CD14-positive monocyte (primary cell): Measurements from ENCODE around the gene SELENOF. TPM values are rescaled to one million over a fixed set of nuclear protein-coding genes. Genes with fewer than 3 reads are reported as not detected.
"Not testable (repeated sequence)": the region's sequence is repeated elsewhere in the genome, so short reads cannot be mapped to it uniquely, and the experiment has no call there.

Experiments
- DNase-seq, 3 donors: peaks; one replicate each; pipeline ENCODE4 v3.0.0-alpha.2; 2011 to 2022
- H2AFZ ChIP-seq: 2 replicates; pipeline ENCODE4 v1.6.0; 2012; ENCODE audit warnings: mild to moderate bottlenecking, low read depth, low read length, inconsistent platforms; ENCODE audit not compliant: insufficient read depth, poor library complexity, severe bottlenecking
- H3K27ac ChIP-seq, 2 donors: 1 replicate in 1 of 2; 2 replicates in 1 of 2; pipeline ENCODE4 v1.5.1; 2012 to 2013; ENCODE audit warnings: low read length in 2 of 2, control low read depth in 1 of 2, inconsistent platforms in 1 of 2, low read depth in 1 of 2, mild to moderate bottlenecking in 1 of 2
- H3K27me3 ChIP-seq, 2 donors: one replicate each; pipeline versions ENCODE4 v1.6.0 to v1.6.1; 2011 to 2013; ENCODE audit warnings: low read length in 2 of 2; ENCODE audit not compliant: control insufficient read depth in 2 of 2, insufficient read depth in 2 of 2
- H3K36me3 ChIP-seq, 2 donors: replicated peaks in 1 of 2; 1 replicate in 1 of 2; 2 replicates in 1 of 2; pipeline versions ENCODE4 v1.5.1 to v1.6.1; 2012 to 2013; ENCODE audit warnings: low read length in 2 of 2, control low read depth in 1 of 2, inconsistent platforms in 1 of 2, mild to moderate bottlenecking in 1 of 2; ENCODE audit not compliant: insufficient read depth in 2 of 2, control insufficient read depth in 1 of 2
- H3K4me1 ChIP-seq, 2 donors: 1 replicate in 1 of 2; 2 replicates in 1 of 2; pipeline versions ENCODE4 v1.5.1 to v1.6.1; 2012 to 2013; ENCODE audit warnings: low read length in 2 of 2, control low read depth in 1 of 2, inconsistent platforms in 1 of 2, mild to moderate bottlenecking in 1 of 2, moderate library complexity in 1 of 2; ENCODE audit not compliant: insufficient read depth in 2 of 2, control insufficient read depth in 1 of 2
- H3K4me2 ChIP-seq: replicated peaks from 2 replicates; pipeline ENCODE3; 2012; ENCODE audit warnings: low read length, moderate library complexity, mild to moderate bottlenecking; ENCODE audit not compliant: poor library complexity, severe bottlenecking; ENCODE audit errors: extremely low read depth
- H3K4me3 ChIP-seq, 3 experiments: fragments of 200-600 bp in 1 of 3; sonication (generic) in 1 of 3; replicated peaks in 1 of 3; 1 replicate in 2 of 3; 2 replicates in 1 of 3; pipeline ENCODE4 v1.5.1; 2011 to 2013; ENCODE audit warnings: low read length in 3 of 3, mild to moderate bottlenecking in 3 of 3, control low read depth in 2 of 3, low read depth in 2 of 3, inconsistent platforms in 1 of 3, moderate library complexity in 1 of 3
- H3K79me2 ChIP-seq: 2 replicates; pipeline ENCODE4 v1.6.0; 2012; ENCODE audit warnings: mild to moderate bottlenecking, control low read depth, inconsistent platforms, low read length, moderate library complexity; ENCODE audit not compliant: insufficient read depth
- H3K9ac ChIP-seq: 2 replicates; pipeline ENCODE4 v1.6.0; 2017; ENCODE audit warnings: low read length, mild to moderate bottlenecking; ENCODE audit not compliant: insufficient read depth, poor library complexity, severe bottlenecking
- H3K9me3 ChIP-seq, 2 donors: replicated peaks in 1 of 2; 1 replicate in 1 of 2; 2 replicates in 1 of 2; pipeline versions ENCODE4 v1.5.1 to v1.6.1; 2012 to 2013; ENCODE audit warnings: low read length in 2 of 2, control low read depth in 1 of 2; ENCODE audit not compliant: control insufficient read depth in 1 of 2, insufficient read depth in 1 of 2
- H4K20me1 ChIP-seq: 2 replicates; pipeline ENCODE4 v1.6.0; 2012; ENCODE audit warnings: mild to moderate bottlenecking, low read length, control low read depth, moderate library complexity; ENCODE audit not compliant: insufficient read depth
- H3K27ac Mint-ChIP-seq, 7 donors: one replicate each; pipeline ENCODE4 v1.8.0; 2020; ENCODE audit warnings: mild to moderate bottlenecking in 7 of 7, mixed read lengths in 7 of 7, moderate library complexity in 6 of 7, inconsistent platforms in 2 of 7
- H3K27me3 Mint-ChIP-seq, 3 donors: one replicate each; pipeline ENCODE4 v1.8.0; 2021 to 2022; ENCODE audit warnings: low read depth in 3 of 3, mild to moderate bottlenecking in 3 of 3, mixed read lengths in 3 of 3, moderate library complexity in 3 of 3, inconsistent platforms in 1 of 3
- H3K36me3 Mint-ChIP-seq, 2 donors: one replicate each; pipeline ENCODE4 v1.8.0; 2020; ENCODE audit warnings: mixed read lengths in 2 of 2, inconsistent platforms in 1 of 2, mild to moderate bottlenecking in 1 of 2
- H3K4me1 Mint-ChIP-seq: one replicate; pipeline ENCODE4 v1.8.0; 2020; ENCODE audit warnings: mild to moderate bottlenecking, mixed read lengths
- H3K4me3 Mint-ChIP-seq, 2 donors: one replicate each; pipeline ENCODE4 v1.8.0; 2020; ENCODE audit warnings: mild to moderate bottlenecking in 2 of 2, mixed read lengths in 2 of 2, moderate library complexity in 1 of 2
- H3K9me3 Mint-ChIP-seq, 7 donors: one replicate each; pipeline ENCODE4 v1.8.0; 2020 to 2022; ENCODE audit warnings: mixed read lengths in 7 of 7, mild to moderate bottlenecking in 6 of 7, moderate library complexity in 6 of 7, inconsistent platforms in 2 of 7
- CTCF ChIP-seq: fragments of 200-600 bp; IDR thresholded peaks from one replicate; pipeline ENCODE4 v1.8.0; 2022; ENCODE audit warnings: antibody characterized with exemption, mild to moderate bottlenecking
- WGBS: methylation state at CpG from one replicate; pipeline ENCODE4 v1.1.5; 2013; ENCODE audit warnings: missing lambda C conversion rate; ENCODE audit not compliant: insufficient coverage; 5-methylcytosine and 5-hydroxymethylcytosine counted together
- intact Hi-C, 2 donors: fragments of 100-400 bp; cut with micrococcal nuclease; formaldehyde crosslinking; loops; one replicate each; pipeline versions ENCODE4 v1.15.0 to v1.15.1; 2023
- polyA plus RNA-seq, 3 donors: library from polyadenylated mRNA; depleted of rRNA in 1 of 3; unstranded in 2 of 3; stranded (reverse) in 1 of 3; fragments of 300-500 nt in 2 of 3; fragments of >200 nt in 1 of 3; fragmentation: Illumina TruSeq in 2 of 3; gene quantifications; 1 replicate in 2 of 3; 2 replicates in 1 of 3; pipeline ENCODE4 v1.2.3, GENCODE V29; 2012 to 2021

SELENOF gene
- polyA plus RNA-seq, 3 donors: 111 to 357 (median 339) TPM

- Histone ChIP-seq H3K4me1 (peaks cover 0 to 4% of the 10 kb centered on the region in 2 donors), H3K27me3 (no peaks in the 10 kb centered on the region), H3K79me2 (no peaks in the 10 kb centered on the region), H3K9ac (no peak overlapping the region), H3K36me3 (no peaks in the 10 kb centered on the region), H3K9me3 (no peaks in the 10 kb centered on the region), H4K20me1 (no peaks in the 10 kb centered on the region), H3K4me2 (peak overlapping the region; percentile 2), H2AFZ (no peak overlapping the region), H3K4me3 (peak overlapping the region in 1 of 3 experiments; percentile 6), H3K27ac (no peak overlapping the region)
- no peak for TF ChIP-seq CTCF
- no peaks in the 10 kb centered on the region for H3K36me3 Mint-ChIP-seq
- peaks cover 6% of the 10 kb centered on the region for H3K4me1 Mint-ChIP-seq
- H3K4me3 Mint-ChIP-seq: peak overlapping the region; percentile 54 to 71
- no peak overlapping the region for H3K27ac Mint-ChIP-seq
- peaks cover 0 to 6% (median 0%) of the 10 kb centered on the region in 7 donors for H3K9me3 Mint-ChIP-seq
- WGBS: 25% methylated on average over 1 of the region's 4 CpGs
- peaks cover 0 to 2% (median 0%) of the 10 kb centered on the region in 3 donors for H3K27me3 Mint-ChIP-seq
- peak; percentile 19 to 41 (median 32) for DNase-seq
- intact Hi-C loops: no loop called here
Observed at GRCh38 chr1:86822459-86822858, 91.5 kb downstream of the SELENOF start.

GRCh38 chr1:86821956-86822355, 92.0 kb downstream of the SELENOF start:
- intact Hi-C loops: no loop called here
- H3K9ac ChIP-seq: no peak overlapping the region
- Mint-ChIP-seq H3K27me3 (peaks cover 0 to 2% (median 0%) of the 10 kb centered on the region in 3 donors), H3K4me1 (peaks cover 6% of the 10 kb centered on the region), H3K4me3 (no peak overlapping the region), H3K27ac (peak overlapping the region in 1 of 7 donors; percentile 55), H3K9me3 (peaks cover 0 to 6% (median 0%) of the 10 kb centered on the region in 7 donors), H3K36me3 (no peaks in the 10 kb centered on the region)
- H3K4me2 ChIP-seq: no peak overlapping the region
- H2AFZ ChIP-seq: no peak overlapping the region
- no CpG with 5 or more reads among the region's 1 CpG for WGBS
- H3K4me1 ChIP-seq: peaks cover 0 to 4% of the 10 kb centered on the region in 2 donors
- H3K27ac ChIP-seq: no peak overlapping the region
- H3K9me3 ChIP-seq: no peaks in the 10 kb centered on the region
- H4K20me1 ChIP-seq: no peaks in the 10 kb centered on the region
- no peaks in the 10 kb centered on the region for H3K27me3 ChIP-seq
- no peaks in the 10 kb centered on the region for H3K36me3 ChIP-seq
- no peak for TF ChIP-seq CTCF
- DNase-seq: no peak
- no peaks in the 10 kb centered on the region for H3K79me2 ChIP-seq
- H3K4me3 ChIP-seq: no peak overlapping the region

- H3K27me3 ChIP-seq, H3K9me3 Mint-ChIP-seq, H3K9ac ChIP-seq, H3K79me2 ChIP-seq, H3K27ac ChIP-seq, H3K4me3 Mint-ChIP-seq, H3K9me3 ChIP-seq, H4K20me1 ChIP-seq, intact Hi-C loops, H3K4me2 ChIP-seq, H3K27ac Mint-ChIP-seq, H3K36me3 Mint-ChIP-seq, DNase-seq, H3K4me3 ChIP-seq, H3K4me1 Mint-ChIP-seq, H3K4me1 ChIP-seq, H3K27me3 Mint-ChIP-seq, H3K36me3 ChIP-seq, H2AFZ ChIP-seq: not testable (repeated sequence)
- no CpG with 5 or more reads among the region's 5 CpGs for WGBS
Observed at GRCh38 chr1:86819970-86820369, 94.0 kb downstream of the SELENOF start.
